GM11168 (cell line): ENCODE measurements around the gene CFAP157.

Experiments used
- in situ Hi-C: fragments of 300-500 bp; cut with MboI; formaldehyde crosslinking; loops from one replicate; pipeline ENCODE4 v1.12.0; 2022; ENCODE audit warnings: low sequenced_read_pairs; ENCODE audit not compliant: unreplicated experiment

Gene CFAP157

DNA sequence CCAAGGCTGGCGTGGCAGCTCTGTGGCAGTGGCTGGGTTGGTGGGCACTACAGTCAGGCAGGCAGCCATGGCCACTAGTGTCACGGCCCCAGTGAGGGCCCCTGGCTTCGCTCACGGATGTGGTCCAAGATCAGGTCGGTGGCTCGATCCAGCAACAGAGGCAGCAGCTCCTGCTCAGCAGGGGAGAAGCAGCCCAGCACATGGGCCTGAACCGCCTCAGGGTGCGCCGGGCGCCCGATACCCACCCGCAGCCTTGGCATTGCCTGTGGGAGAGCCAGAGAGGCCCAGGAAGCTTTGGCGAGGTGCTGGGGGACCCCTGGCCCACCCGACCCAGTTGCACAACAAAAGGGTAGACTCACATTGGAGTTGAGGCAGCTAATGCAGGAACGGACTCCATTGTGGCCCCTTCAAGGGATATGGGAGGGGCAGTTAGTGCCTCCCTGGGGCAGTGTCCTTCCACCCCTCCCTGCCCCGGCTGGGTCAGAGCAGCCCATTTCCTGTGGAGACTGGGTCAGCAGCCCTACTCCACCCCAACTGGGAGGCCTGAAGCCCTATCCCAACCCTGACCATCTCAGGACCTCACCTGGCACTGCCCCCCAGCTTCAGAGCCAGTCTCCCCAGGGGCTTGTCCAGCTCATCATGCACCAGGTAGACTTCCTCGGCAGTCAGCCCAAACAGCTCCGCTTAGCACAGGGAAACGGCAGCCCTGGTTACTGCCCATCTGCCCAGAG lies 7.4 kb downstream of the CFAP157 start:
- in situ Hi-C loops = no loop called here

DNA sequence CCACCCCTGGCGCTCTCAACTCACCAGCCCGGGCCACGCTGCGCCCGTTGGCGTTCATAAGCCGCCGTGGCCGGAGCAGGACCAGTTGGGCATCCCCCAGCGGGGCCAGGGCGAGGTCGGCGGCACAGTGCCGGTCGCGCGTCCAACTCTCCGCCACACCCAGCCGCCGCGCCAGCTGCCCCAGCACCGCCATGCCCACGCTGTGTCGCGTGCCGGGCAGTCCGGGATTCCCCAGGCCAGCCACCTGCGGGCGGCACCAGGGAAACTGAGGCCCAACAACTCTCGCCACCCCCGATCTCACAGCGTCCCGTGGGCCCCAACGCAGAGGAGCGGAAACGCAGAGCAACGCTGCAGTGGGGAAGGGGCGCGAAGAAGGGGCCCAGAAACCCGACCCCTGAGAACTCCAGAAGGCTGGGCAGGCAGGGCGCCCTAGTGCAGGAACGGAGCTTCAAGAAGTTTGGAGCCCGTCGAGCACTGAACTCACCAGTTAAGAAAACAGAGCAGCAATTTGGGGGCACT lies 8.2 kb downstream of the CFAP157 start:
- in situ Hi-C loops = no loop called here

DNA sequence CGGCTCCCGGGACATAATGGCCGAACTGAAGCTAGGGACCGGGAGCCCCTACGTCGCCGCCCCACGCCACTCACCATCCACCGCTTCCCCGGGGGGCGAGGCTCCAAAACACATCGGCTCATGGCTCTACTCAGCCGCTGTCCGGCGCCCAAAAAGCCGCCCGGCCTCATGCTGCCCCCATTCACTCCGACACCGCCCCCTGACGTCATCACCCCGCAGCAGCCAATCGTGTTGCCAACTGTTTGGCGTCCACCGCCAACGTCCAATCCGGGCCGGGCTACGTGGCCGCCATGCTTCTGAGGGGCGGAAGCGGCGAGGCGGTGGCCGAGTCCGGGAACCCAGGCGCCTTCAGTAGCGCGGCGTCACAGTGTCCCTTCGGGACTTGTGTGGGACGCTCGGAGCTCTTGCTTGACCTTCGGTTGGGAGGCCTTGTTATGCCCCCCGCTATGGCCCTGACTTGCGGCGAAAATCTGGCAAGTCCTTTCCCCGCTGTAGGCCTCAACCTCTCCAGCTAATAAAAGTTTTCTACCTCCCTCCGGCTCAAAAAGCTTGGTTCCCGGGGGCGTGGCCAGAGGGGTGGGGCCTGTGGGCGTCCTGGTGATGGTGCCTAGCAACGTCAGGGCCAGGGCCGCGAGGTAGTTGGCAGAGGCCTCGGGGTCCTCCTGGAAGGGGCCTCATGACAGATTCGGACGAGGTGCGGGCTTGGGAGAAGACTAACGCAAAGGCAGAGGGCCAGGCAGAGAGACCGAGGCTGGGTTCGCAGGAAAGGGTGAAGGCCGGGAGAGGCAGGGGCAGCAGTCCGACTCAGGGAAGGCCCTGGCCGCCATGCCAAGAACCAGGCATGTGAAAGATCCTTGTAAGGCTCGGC lies 8.9 kb downstream of the CFAP157 start, which contains the start of the genes PTRH1 and TTC16:
PTRH1 (minus strand) TSS at position 194 of the 868 bp plus-strand sequence; CDS start at position 170, 24 bp downstream.
TTC16 (plus strand) TSS at position 610 of the 868 bp plus-strand sequence; CDS start at position 677, 67 bp downstream.
- in situ Hi-C loops = no loop called here

DNA sequence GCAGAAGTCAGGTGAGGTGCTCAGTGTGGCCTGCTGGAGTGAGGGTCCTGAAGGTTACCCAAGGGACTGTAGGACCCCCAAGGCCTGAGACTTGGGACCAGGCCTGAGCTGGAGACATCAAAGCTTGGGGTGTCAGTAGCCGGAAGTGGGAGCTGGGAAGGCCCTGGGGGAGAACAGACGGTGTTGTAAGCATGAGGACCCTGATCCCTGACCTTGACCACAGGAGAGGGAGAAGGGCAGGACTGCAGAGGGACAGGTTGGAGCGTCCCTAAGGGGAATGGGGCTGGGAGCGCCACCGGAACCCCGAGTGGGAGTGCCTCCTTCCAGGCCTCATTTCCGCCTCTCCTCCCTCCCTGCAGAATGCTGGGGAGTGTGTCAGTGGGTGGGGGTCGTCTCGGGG lies 9.6 kb downstream of the CFAP157 start:
- in situ Hi-C loops = no loop called here

DNA sequence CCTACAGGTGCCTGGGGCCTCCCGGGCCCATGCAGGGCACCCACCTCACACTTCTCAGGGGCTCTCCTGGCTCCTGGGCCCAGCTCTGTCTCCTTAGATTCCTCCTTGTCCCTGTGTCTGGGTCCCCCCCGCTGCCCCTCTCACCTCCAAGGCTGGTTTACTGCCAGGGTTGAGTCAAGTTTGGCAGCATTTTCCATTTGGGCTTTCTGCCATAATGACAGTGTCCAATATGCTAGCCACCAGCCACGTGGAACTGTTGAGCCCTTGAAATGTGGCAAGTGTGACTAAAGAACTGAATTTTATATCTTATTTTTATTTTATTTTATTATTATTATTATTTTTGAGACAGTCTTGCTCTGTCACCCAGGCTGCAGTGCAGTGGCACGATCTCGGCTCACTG lies 11.0 kb downstream of the CFAP157 start:
- in situ Hi-C loops = no loop called here

DNA sequence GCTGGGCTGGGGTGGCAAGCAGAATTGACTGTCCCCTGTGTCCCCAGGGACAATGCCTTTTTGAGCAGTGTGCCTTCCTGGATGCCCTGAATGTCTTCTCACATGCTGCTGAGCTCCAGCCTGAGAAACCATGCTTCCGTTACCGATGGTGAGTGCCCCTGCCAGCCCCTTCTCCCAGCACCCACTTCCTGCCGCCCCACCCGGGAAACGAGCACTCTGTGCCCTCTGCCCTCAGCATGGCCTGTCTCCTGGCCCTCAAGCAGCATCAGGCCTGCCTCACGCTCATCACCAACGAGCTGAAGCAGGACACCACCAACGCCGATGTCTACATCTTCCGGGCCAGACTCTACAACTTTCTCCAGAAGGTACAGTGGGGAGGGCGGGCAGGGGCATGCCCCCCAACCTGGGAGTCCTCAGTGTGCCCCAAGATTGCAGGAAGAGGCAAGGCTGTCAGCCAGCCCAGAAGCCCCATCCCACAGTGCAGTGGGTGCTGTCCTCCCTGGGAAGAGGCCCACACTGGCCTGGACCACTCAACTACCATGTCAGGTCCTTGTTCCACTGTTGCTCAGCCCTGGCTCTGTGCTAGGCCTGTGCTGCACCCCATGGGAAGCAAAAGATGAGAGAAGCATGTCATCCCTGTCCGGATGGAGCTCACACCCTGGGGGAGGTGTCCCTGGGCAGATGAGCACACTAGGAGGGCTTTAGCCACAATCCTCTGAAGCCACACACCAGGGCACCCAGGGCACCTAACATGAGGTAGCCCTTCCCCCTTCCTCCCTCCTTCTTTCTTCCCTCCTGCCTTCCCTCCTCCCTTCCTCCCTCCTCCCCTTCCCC lies 13.5 kb downstream of the CFAP157 start:
- in situ Hi-C loops = no loop called here

DNA sequence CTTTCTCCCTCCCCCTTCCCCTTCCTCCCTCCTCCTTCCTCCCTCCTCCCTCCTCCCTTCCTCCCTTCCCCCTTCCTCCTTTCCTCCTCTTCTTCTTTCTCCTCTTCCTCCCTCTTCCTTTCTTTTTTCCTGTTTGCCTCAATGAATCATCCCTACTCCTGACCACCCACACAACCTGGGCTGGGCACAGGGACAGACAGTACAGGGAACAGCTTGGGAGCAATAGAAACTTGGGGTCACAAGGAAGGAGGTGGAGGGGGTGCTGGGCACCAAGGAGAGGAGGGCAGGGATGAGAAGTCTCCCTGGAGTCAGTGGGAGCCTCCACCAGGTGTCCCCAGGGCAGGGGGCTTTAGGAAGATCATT lies 14.1 kb downstream of the CFAP157 start:
- in situ Hi-C loops = no loop called here

DNA sequence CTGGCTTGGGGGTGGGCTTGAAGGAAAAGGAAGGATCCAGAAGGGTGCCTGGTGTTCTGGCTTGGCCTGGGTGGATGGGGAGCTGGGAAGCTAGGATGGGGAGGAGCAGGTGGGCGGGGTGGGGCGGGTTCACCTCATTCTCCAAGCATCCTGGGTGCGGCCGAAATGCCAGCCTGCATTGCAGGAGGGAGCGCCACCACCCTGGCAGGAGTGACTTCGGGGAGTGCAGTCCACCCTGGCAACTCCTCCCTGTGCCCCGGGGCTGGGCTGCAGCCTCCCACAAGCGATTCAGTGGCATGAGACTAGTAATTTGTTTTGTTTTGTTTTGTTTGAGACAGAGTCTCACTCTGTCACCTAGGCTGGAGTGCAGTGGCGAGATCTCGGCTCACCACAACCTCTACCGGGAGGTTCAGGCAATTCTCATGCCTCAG lies 14.6 kb downstream of the CFAP157 start:
- in situ Hi-C loops = no loop called here

DNA sequence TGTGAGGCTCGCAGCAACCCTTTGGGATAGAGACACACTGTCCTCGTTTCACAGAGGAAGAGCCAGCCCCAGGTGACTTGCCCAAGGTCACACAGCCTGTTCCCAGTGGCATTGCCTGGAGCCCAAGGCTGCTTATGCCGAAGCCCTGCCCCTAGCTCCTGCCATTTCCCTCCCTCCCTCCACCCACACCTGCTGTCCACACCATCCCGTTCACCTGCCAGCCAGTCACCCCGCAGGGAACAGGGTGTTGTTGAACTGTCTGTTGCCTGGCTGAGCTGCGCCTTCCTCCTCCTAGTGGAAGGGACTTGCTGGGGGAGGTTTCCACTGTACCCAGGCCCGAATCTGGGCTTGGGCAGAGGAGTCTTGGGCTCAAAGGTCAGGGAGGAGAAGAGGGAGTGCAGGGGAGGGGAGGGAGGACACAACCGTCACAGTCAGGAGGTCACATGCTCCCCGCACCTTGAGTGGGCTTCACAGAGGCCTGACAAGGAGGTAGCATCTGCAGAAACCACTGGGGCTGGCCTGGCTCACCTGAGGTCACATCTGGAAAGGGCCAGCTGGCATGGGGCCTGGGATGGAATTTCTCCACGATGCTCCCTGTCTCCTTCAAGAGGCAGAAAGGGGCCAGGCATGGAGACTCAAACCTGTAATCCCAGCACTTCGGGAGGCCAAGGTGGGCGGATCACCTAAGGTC lies 15.4 kb downstream of the CFAP157 start:
- in situ Hi-C loops = no loop called here

DNA sequence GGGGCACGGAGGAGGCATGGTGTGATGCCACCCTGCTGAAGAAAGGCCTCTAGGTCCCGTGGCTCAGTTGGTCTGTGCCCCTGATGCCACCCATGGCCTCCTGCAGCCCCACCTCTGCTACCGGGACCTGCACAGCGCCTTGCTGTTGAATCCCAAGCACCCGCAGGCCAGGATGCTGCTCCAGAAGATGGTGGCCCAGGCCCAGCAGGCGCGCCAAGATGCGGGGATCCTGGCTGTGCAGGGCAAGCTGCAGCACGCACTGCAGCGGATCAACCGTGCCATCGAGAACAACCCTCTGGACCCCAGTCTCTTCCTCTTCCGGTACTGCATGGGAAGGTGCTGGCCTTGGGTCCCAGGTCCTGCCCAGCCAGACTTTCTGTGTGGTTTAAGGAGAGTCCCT lies 16.2 kb downstream of the CFAP157 start:
- in situ Hi-C loops = no loop called here

DNA sequence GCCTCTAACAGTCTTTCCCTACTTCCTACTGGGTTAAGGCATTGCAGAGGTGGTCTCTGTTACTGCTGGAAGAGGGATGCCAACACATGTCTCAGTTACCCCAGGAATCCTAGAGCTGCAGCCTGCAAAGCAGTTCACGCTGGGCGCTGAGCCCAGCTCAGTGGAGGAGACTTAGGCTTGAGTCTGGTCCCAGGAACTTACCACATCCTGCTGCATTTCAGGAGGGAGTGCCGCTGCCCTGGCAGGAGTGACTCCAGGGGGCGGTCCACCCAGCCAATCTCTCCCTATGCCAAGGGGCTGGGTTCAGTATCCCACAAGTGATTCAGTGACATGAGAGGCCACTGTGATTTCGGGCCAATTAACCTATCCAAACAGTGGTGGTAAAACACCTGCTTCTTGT lies 16.7 kb downstream of the CFAP157 start:
- in situ Hi-C loops = no loop called here

DNA sequence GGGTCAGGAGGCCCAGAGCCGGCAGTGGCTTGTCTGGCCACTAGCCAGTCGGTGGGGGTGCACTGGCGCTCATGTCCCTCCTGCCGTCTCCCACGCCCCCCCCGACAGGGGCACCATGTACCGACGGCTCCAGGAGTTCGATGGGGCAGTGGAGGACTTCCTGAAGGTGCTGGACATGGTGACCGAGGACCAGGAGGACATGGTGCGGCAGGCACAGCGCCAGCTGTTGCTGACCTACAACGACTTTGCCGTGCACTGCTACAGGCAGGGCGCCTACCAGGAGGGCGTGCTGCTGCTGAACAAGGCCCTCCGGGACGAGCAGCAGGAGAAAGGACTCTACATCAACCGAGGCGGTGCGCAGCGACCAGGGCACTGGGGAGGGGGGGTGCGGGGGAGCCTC lies 17.2 kb downstream of the CFAP157 start:
- in situ Hi-C loops = no loop called here

DNA sequence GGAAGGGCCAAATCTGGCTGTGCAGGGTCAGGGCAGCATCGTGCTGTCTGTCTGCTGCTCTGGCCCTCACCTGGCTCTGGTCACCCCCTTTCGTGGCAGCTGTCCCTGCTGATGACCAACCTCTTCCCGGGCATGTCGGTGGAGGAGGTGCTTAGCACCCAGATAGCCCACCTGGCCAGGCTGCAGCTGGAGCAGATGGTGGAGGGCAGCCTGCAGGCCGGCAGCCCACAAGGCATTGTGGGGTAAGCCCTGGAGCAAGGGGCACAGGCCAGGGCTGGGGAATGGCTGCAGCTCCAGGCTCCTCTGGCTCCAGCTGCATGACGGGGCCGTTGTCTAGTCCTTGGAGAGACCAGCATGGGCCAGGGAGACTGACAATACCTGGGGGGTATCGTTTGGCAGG lies 20.1 kb downstream of the CFAP157 start:
- in situ Hi-C loops = no loop called here

DNA sequence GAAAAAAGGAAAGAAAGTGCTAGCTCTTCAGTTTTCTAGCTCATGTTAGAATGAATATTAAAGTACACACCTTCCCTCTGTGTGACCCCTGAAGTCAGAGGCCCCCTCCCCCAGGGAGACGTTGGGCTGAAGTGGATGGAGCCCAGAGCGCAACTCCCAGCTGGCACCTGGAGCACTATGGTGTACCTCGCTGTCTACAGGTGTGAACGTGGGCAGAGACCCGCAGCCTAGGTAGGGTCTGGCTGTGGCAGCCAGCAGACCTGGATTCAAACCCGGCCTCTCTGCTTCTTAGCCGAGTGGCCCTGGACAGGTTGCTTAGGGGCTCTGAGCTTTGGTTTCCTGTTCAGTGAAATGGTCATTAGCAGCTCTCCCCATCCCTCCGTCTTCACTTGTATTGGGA lies 22.0 kb downstream of the CFAP157 start:
- in situ Hi-C loops = no loop called here

DNA sequence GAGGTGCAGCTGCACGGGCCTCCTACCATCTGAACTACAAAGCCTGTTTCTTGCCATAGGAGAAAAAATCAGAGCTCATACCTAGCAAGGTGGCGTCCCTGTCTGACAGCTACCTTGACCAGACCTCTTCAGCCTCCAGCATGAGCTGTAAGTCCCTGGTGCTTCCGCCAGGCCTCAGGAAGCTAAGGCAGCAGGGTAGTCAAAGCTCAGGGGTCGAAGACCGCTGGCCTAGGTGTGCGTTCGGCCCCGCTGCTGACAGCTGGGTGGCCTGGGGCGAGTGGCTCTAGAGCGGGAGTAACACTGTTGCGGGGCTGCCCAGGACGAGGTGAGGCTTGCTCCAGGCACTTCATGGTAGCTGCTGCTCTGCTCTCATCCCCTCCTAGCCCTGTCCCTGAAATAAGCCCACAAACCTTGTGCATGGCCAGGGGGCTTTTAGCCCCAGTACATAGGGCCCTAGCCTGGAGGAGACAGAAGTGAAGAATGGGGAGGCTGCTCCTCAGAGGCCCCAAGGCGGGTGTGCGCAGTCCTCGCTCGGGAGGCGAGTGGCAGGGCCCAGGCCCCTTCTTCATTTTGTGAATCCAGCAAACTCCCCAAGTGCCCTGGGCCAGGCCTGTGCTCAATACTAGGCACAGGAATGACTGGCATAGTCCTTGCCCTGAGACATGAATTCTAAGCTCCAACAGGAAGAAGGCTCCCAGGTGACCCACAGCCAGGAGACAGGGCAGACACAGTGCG lies 22.9 kb downstream of the CFAP157 start:
- in situ Hi-C loops = no loop called here

DNA sequence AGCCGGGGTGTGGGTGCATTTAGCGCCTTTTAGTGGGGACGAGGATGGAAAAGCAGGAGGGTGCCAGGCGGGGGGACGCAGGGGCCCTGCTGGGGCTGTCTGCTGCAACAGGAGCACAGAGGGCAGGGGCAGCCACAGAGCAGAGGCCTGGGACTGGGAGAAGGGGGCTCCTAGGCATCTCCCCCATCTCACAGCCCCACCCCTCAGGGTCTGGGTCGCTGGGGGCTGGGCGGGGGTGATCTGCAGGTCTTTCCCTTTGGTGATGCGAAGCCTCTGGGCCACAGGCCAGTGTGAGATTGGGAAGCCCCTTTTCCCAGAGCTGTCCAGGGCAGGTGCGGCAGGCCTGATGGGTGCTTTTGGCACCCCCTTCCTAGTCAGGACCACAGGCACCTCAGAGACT lies 23.5 kb downstream of the CFAP157 start:
- in situ Hi-C loops = no loop called here

DNA sequence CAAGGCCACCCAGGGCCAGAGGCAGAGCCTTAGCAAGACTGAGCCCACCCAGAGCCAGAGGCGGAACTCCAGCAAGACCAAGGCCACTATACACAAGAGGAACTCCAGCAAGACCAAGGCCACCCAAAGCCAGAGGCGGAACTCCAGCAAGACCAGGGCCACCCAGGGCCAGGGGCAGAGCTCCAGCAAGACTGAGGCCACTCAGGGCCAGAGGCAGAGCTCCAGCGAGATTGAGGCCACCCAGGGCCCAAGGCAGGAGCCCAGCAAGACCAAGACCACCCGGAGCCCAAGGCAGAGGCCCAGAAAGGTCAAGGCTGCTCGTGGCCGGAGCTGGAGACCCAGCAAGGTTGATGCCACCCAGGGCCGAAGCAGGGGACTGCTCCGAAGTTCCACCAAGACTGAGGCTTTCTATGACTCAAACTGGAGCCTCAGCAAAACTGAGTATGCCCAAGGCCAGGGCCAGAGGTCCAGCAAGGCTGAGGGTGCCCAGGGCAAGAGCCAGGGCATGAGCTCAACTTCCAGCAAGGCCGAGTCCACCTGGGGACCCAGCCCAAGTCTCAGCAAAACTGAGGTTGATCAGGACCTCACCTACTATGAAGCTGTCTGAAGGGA lies 24.1 kb downstream of the CFAP157 start:
- in situ Hi-C loops = no loop called here

DNA sequence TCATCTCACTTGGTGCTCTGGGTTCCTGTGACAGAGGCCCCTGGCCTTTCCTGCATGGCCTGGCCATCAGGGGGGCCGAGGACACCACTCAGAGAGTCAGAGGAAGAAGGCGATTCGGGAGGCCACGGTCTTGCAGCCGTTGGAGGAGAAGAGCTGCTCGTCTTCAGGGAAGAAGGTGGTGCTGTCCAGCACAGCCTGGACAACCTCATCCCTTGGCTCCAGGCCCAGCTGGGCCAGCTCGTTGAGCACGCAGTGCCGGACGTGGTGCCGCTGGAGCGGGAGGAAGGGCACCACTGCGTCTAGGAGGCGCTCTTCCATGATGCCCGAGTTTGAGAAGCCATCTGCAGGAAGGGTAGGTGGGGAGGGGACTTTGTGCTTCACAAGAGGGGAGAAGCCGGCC lies 25.1 kb downstream of the CFAP157 start:
- in situ Hi-C loops = no loop called here

DNA sequence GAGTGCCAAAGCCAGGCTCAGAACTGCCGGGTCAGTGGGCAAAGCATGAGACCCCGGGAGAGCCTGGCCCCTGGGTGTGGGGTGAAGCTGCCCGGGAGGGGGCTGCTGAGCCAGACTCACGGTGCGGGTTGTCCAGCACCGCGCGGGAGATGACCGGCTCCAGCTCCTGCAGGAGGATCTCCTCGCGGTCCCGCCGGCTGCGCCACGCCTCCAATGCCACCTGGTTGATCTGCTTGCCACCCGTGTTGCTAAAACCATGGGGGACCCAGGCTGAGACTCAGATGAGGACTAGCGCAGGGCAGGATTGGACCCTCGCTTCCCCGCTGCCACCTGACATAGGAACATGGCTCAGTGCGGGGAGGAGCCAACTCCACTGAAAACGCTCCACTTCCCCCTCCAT lies 25.7 kb downstream of the CFAP157 start:
- in situ Hi-C loops = no loop called here
